LHCN-M2 (cell line): ENCODE data around the gene CCR9. TPM values are rescaled to one million over a fixed set of nuclear protein-coding genes. Genes with fewer than 3 reads are reported as not detected.

Experiments used
- DNase-seq: peaks from one replicate; pipeline ENCODE4 v3.0.0-alpha.2; 2012; ENCODE audit warnings: low read depth
- total RNA-seq: library from RNA; depleted of rRNA; stranded (reverse); fragments of >200 nt; gene quantifications from 2 replicates; pipeline ENCODE4 v1.2.3, GENCODE V29; 2014; rRNA removed

Gene CCR9
- total RNA-seq, 1 experiment from 2014 or later, result not detected

GRCh38 chr3:45952456-45952855 is 66.1 kb downstream of the CCR9 start:
- DNase-seq, result peak; percentile 8

Other genes with a start within 250 kb of the CCR9 start
- 64.5 and 71.3 TPM in 2 replicates for gene SACM1L, start 197.1 kb upstream of the CCR9 start, total RNA-seq
- gene SLC6A20, start 90.0 kb upstream of the CCR9 start, total RNA-seq, result not detected in 2 replicates
- gene LZTFL1, start 44.4 kb upstream of the CCR9 start, total RNA-seq, result 9.9 and 10.2 TPM in 2 replicates
- gene CXCR6, start 56.9 kb downstream of the CCR9 start, total RNA-seq, result not detected in 2 replicates
- gene FYCO1, start 109.3 kb downstream of the CCR9 start, total RNA-seq, result 5.7 and 10.8 TPM in 2 replicates
- gene XCR1, start 140.9 kb downstream of the CCR9 start, total RNA-seq, result 0.06 TPM in 1 of 2 replicates, not detected in the other